Measurements from ENCODE around the gene MPV17.

- TF ChIP-seq POLR2A (IDR thresholded peaks at IDR 0.05) (no peak), CTCF (IDR thresholded peaks at IDR 0.05) (peak; percentile 54 to 83 (median 67)), POLR2AphosphoS5 (IDR thresholded peaks at IDR 0.05) (peak; percentile 77 to 94 (median 86))
Observed at GRCh38 chr2:27320958-27321543, 1.8 kb downstream of the MPV17 start.

All from breast epithelium (tissue), 3 donors.